Muscle of leg (tissue), 11 donors: ENCODE measurements around the gene RABL3. TPM values are rescaled to one million over a fixed set of nuclear protein-coding genes. Genes with fewer than 3 reads are reported as not detected.
"Not testable (repeated sequence)": the region's sequence is repeated elsewhere in the genome, so short reads cannot be mapped to it uniquely, and the experiment has no call there.

Experiments
- DNase-seq: peaks from one replicate; pipeline ENCODE4 v3.0.0; 2013
- H3K27ac ChIP-seq: one replicate; pipeline ENCODE4 v1.5.1; 2013; ENCODE audit warnings: mild to moderate bottlenecking, low read length, control low read depth
- H3K27me3 ChIP-seq: one replicate; pipeline ENCODE4 v1.6.1; 2013; ENCODE audit warnings: low read length; ENCODE audit not compliant: control insufficient read depth, insufficient read depth
- H3K36me3 ChIP-seq: one replicate; pipeline ENCODE4 v1.6.1; 2013; ENCODE audit warnings: low read length; ENCODE audit not compliant: control insufficient read depth, insufficient read depth
- H3K4me1 ChIP-seq: one replicate; pipeline ENCODE4 v1.6.1; 2013; ENCODE audit warnings: low read length; ENCODE audit not compliant: control insufficient read depth, insufficient read depth
- H3K4me3 ChIP-seq: one replicate; pipeline ENCODE4 v1.5.1; 2013; ENCODE audit warnings: low read length, control low read depth
- H3K9me3 ChIP-seq: replicated peaks from 2 replicates; pipeline ENCODE4 v1.6.1; 2013; ENCODE audit warnings: low read depth, low read length; ENCODE audit not compliant: control insufficient read depth
- WGBS: methylation state at CpG from one replicate; pipeline ENCODE4 v1.1.5; 2013; ENCODE audit warnings: missing lambda C conversion rate; ENCODE audit not compliant: insufficient coverage; 5-methylcytosine and 5-hydroxymethylcytosine counted together
- polyA plus RNA-seq, 8 donors: library from polyadenylated mRNA; unstranded; fragments of 120-200 nt; gene quantifications; one replicate each; pipeline versions ENCODE4 v1.2.1 to v1.2.3, GENCODE V29; 2013; ENCODE audit warnings: inconsistent platforms in 1 of 8, low replicate concordance in 1 of 8; ENCODE audit not compliant: insufficient read length in 8 of 8, insufficient read depth in 1 of 8
- total RNA-seq: library from RNA; stranded (reverse); fragments of 120-200 nt; gene quantifications from one replicate; pipeline ENCODE4 v1.2.4, GENCODE V29; 2013

RABL3 gene
- total and polyA plus RNA-seq, 9 donors, result 14.7 to 23.0 (median 22.0) TPM

DNA sequence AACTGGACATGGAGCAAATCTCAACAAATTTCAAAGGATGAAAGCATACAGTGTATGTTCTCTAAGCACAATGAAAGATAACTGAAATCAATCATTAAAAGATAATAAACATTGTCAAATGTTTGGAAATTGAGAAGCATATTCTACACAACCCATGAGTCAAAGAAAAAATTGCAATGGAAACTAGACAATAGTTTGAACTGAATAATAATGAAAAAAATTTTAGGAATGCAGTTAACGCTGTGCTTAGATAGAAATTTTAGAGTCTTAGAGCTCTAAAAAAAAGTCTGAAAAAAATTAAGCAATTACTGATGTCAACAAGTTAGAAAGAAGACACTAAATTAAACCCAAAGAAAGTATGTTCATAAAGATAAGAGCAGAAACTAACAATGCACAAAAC, 15.5 kb downstream of the RABL3 start:
- no peak for DNase-seq
- H3K4me1 ChIP-seq, result no peaks in the 10 kb centered on the region
- H3K27me3 ChIP-seq, result no peaks in the 10 kb centered on the region
- no peak overlapping the region for H3K27ac ChIP-seq
- peaks cover 5% of the 10 kb centered on the region for H3K36me3 ChIP-seq
- no peak overlapping the region for H3K4me3 ChIP-seq
- no CpG with 5 or more reads among the region's 1 CpG for WGBS
- peaks cover 3% of the 10 kb centered on the region for H3K9me3 ChIP-seq

GRCh38 chr3:120719167-120719834, 23.0 kb downstream of the RABL3 start:
- H3K36me3 ChIP-seq, H3K4me1 ChIP-seq, H3K9me3 ChIP-seq, H3K27me3 ChIP-seq, H3K4me3 ChIP-seq, DNase-seq, H3K27ac ChIP-seq: not testable (repeated sequence)
- 70% methylated on average over 19 of the region's 20 CpGs for WGBS

- H3K36me3 ChIP-seq, result no peaks in the 10 kb centered on the region
- DNase-seq, result no peak
- no peaks in the 10 kb centered on the region for H3K4me1 ChIP-seq
- no peak overlapping the region for H3K4me3 ChIP-seq
- H3K27me3 ChIP-seq, result no peaks in the 10 kb centered on the region
- no peaks in the 10 kb centered on the region for H3K9me3 ChIP-seq
- H3K27ac ChIP-seq, result no peak overlapping the region
These were observed 29.1 kb downstream of the RABL3 start for GRCh38 chr3:120713262-120713661.

- no peaks in the 10 kb centered on the region for H3K9me3 ChIP-seq
- H3K27ac ChIP-seq, result no peak overlapping the region
- no peak overlapping the region for H3K4me3 ChIP-seq
- 82% methylated on average over 1 of the region's 1 CpG for WGBS
- no peaks in the 10 kb centered on the region for H3K27me3 ChIP-seq
- DNase-seq, result no peak
- no peaks in the 10 kb centered on the region for H3K4me1 ChIP-seq
- no peaks in the 10 kb centered on the region for H3K36me3 ChIP-seq
These were observed 31.9 kb downstream of the RABL3 start for GRCh38 chr3:120710369-120710768.

- Histone ChIP-seq H3K36me3 (no peaks in the 10 kb centered on the region), H3K4me1 (no peaks in the 10 kb centered on the region), H3K27ac (no peak overlapping the region), H3K27me3 (no peaks in the 10 kb centered on the region), H3K4me3 (no peak overlapping the region), H3K9me3 (no peaks in the 10 kb centered on the region)
- no peak for DNase-seq
These were observed 33.9 kb downstream of the RABL3 start for GRCh38 chr3:120708408-120708807.

- Histone ChIP-seq H3K4me3 (no peak overlapping the region), H3K36me3 (peaks cover 3% of the 10 kb centered on the region), H3K4me1 (no peaks in the 10 kb centered on the region), H3K9me3 (peaks cover 3% of the 10 kb centered on the region), H3K27me3 (no peaks in the 10 kb centered on the region), H3K27ac (no peak overlapping the region)
- no peak for DNase-seq
These were observed 35.4 kb downstream of the RABL3 start for GRCh38 chr3:120706950-120707349.

DNA sequence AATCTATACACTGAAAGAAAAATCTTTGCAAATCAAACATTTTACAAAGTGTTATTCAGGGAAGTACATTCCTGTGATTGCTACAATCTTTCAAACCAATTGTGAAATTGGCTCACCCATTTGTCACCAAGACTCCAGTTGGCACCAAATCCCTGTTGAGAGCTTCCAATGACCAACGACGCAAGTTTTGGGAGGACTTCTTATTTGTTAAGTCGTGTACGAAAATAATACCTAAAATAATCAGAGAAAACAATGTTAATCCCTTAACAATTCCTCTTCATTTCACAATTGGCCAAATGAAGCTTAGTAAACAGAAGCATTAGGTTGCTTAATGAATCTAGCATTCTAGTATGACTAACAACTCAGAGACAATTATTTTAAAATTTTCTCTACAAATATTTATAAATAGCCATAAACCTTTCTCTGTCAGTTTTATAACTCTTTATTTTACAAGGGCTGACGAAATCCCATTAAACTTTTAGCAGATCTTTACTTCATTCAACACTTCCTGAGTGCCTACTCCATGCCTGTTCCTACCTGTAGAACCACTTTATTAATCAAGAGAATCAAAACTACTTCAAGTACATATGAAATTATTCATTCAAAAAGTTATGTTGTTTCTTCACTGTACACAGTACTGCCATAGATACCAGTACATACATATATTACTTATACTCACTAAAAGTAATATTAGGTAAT, 36.3 kb downstream of the RABL3 start:
- Histone ChIP-seq H3K4me3 (no peak overlapping the region), H3K27me3 (no peaks in the 10 kb centered on the region), H3K9me3 (peaks cover 3% of the 10 kb centered on the region), H3K36me3 (peaks cover 3% of the 10 kb centered on the region), H3K27ac (no peak overlapping the region), H3K4me1 (no peaks in the 10 kb centered on the region)
- WGBS, result 87% methylated on average over 3 of the region's 5 CpGs
- no peak for DNase-seq

DNA sequence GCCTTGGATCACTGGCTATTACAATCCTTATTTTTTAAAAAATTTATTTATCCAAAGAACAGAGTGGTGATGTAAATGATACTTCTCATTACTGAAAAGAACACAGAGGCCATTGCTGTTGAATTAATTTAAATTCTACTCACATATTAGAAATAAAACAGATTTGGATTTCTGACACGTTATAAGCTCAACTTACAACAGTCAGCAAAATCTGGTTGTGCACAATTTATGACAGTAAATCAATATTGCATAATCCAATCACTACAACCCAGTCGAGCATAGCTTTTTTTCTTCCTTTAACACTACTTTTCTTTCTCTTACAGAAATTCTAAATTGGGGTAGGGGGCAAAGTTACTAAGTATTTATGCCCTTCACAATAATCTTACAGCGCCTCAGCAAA, 43.0 kb downstream of the RABL3 start:
- Histone ChIP-seq H3K27ac (no peak overlapping the region), H3K36me3 (peaks cover 6% of the 10 kb centered on the region), H3K4me3 (no peak overlapping the region), H3K27me3 (no peaks in the 10 kb centered on the region), H3K9me3 (peaks cover 3% of the 10 kb centered on the region), H3K4me1 (no peaks in the 10 kb centered on the region)
- 83% methylated on average over 1 of the region's 3 CpGs for WGBS
- no peak for DNase-seq

DNA sequence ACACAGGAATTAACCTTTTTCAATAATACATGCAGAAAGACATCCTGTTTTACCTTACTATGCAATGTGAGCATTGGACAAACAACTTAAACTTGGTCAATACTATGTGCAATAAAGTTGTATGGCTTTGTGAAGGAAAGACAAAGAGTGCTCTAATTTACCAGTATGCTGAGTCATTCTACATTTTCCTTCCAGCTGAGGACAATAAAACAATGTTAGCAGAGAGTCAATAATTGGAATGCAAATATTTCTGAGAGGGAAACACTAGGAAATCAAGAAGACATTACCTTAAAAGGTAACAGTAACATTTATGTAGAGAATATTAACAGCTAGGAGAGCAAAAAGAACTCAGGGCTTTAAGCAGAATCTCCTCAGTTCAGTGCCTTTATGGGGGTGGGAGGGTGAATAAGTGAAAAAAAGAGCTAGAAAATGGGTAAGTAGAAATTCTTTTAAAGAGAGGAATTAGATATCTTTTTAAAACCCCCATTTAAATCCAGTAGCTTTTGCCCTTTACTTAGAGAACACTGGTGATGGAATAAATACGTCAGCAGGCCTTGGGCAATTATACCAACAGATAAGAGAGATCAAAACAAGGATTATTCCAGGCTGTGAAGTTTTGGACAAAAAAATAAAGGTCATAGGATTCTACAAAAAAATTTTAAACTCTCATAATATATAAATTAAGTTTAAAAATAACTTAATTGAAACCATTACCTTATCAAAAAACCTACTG, 48.7 kb downstream of the RABL3 start:
- Histone ChIP-seq H3K36me3 (peaks cover 6% of the 10 kb centered on the region), H3K27ac (no peak overlapping the region), H3K4me3 (no peak overlapping the region), H3K4me1 (no peaks in the 10 kb centered on the region), H3K9me3 (no peaks in the 10 kb centered on the region), H3K27me3 (no peaks in the 10 kb centered on the region)
- no peak for DNase-seq
- WGBS, result no CpG with 5 or more reads among the region's 1 CpG

- H3K4me1 ChIP-seq, result no peaks in the 10 kb centered on the region
These were observed 52.9 kb downstream of the RABL3 start for GRCh38 chr3:120689395-120689794.

More at GRCh38 chr3:120689395-120689794, 52.9 kb downstream of the RABL3 start:
- H3K9me3 ChIP-seq, result no peaks in the 10 kb centered on the region
- H3K27me3 ChIP-seq, result no peaks in the 10 kb centered on the region
- H3K36me3 ChIP-seq, result peaks cover 5% of the 10 kb centered on the region
- no CpG with 5 or more reads among the region's 3 CpGs for WGBS
- DNase-seq, result no peak
- H3K4me3 ChIP-seq, result no peak overlapping the region
- no peak overlapping the region for H3K27ac ChIP-seq
